GM12878 (cell line): ENCODE data around the gene MTNR1A. TPM values are rescaled to one million over a fixed set of nuclear protein-coding genes. Genes with fewer than 3 reads are reported as not detected.

Source experiments
- ATAC-seq: fragments of 200-7000 bp; cut with Tn5 transposase; 3 replicates; pipeline ENCODE4 v1.9.1; 2020; ENCODE audit warnings: mild to moderate bottlenecking, moderate library complexity
- BruUV-seq: library from RNA; stranded (reverse); fragments of 400-500 nt; replicated peaks from 2 replicates; lab custom pipeline; 2021; lab: Mats Ljungman, UMichigan
- CTCF ChIA-PET: fragments of 300-600 bp; sonication (Branson Sonifier 250); formaldehyde crosslinking; extraction: SDS; loops from one replicate; lab custom pipeline; 2021; ENCODE audit warnings: inconsistent platforms; lab: Yijun Ruan, JAX
- POLR2A ChIA-PET: fragments of 350-600 bp; formaldehyde crosslinking; extraction: SDS; loops from one replicate; lab custom pipeline; 2021; ENCODE audit warnings: inconsistent platforms; lab: Charles Lee
- RAD21 ChIA-PET: fragments of 300-600 bp; sonication (Branson Sonifier 250); formaldehyde crosslinking; loops from one replicate; lab custom pipeline; 2023; ENCODE audit warnings: antibody characterized with exemption; ENCODE audit not compliant: unreplicated experiment; lab: Charles Lee
- SMC1A ChIA-PET: fragments of 300-600 bp; sonication (Branson Sonifier 250); formaldehyde crosslinking; loops from one replicate; lab custom pipeline; 2023; ENCODE audit not compliant: unreplicated experiment, uncharacterized antibody; lab: Charles Lee
- DNase-seq: peaks from one replicate; pipeline ENCODE4 v3.0.0-alpha.2; 2011; ENCODE audit warnings: low read depth, low spot score
- FAIRE-seq: peaks from 3 replicates; lab custom pipeline; 2011; peaks lifted over from hg19 to GRCh38; lab: Jason Lieb, UNC
- H2AFZ ChIP-seq: 2 replicates; pipeline ENCODE4 v1.6.0; 2011; ENCODE audit warnings: low read depth, low read length, control low read depth; ENCODE audit not compliant: control insufficient read depth
- H3K27ac ChIP-seq: 2 replicates; pipeline ENCODE4 v1.5.1; 2011; ENCODE audit warnings: control low read depth; ENCODE audit not compliant: control insufficient read depth, insufficient read depth
- H3K27me3 ChIP-seq, 2 experiments: replicated peaks in 1 of 2; 2 replicates each; pipeline versions ENCODE4 v1.6.0 to v1.6.1; 2011; ENCODE audit warnings: low read length in 1 of 2; ENCODE audit not compliant: control insufficient read depth in 2 of 2, insufficient read depth in 2 of 2
- H3K36me3 ChIP-seq, 2 experiments: 2 replicates each; pipeline ENCODE4 v1.5.1; 2011; ENCODE audit warnings: low read length in 1 of 2; ENCODE audit not compliant: control insufficient read depth in 2 of 2, insufficient read depth in 2 of 2
- H3K4me1 ChIP-seq: 2 replicates; pipeline ENCODE4 v1.6.1; 2011; ENCODE audit warnings: mild to moderate bottlenecking, low read length, moderate library complexity, mixed read lengths; ENCODE audit not compliant: control insufficient read depth, insufficient read depth
- H3K4me2 ChIP-seq: 2 replicates; pipeline ENCODE4 v1.6.0; 2011; ENCODE audit warnings: control low read depth; ENCODE audit not compliant: control insufficient read depth, insufficient read depth
- H3K4me3 ChIP-seq: fragments of 200-600 bp; sonication (generic); 2 replicates; pipeline ENCODE4 v1.5.1; 2016
- H3K79me2 ChIP-seq: 2 replicates; pipeline ENCODE4 v1.6.0; 2011; ENCODE audit warnings: low read length; ENCODE audit not compliant: control insufficient read depth, insufficient read depth
- H3K9ac ChIP-seq: 2 replicates; pipeline ENCODE4 v1.8.0; 2011; ENCODE audit warnings: low read length, control low read depth, mixed read lengths; ENCODE audit not compliant: control insufficient read depth, insufficient read depth
- H3K9me3 ChIP-seq: replicated peaks from 3 replicates; pipeline ENCODE4 v1.5.1; 2011; ENCODE audit warnings: mild to moderate bottlenecking, low read length; ENCODE audit not compliant: control insufficient read depth, insufficient read depth
- H4K20me1 ChIP-seq: 2 replicates; pipeline ENCODE4 v1.6.0; 2011; ENCODE audit not compliant: control insufficient read depth, insufficient read depth
- ASH2L ChIP-seq: fragments of 300-600, 200-600 bp; sonication (generic); IDR thresholded peaks from 2 replicates; pipeline ENCODE4 v1.6.1; 2017; ENCODE audit warnings: low read depth, mild to moderate bottlenecking, borderline replicate concordance
- BACH1 ChIP-seq: fragments of 450-650 bp; IDR thresholded peaks from 2 replicates; pipeline ENCODE4 v1.6.1; 2017; ENCODE audit warnings: mild to moderate bottlenecking, borderline replicate concordance
- BMI1 ChIP-seq: fragments of 450-650 bp; IDR thresholded peaks from 2 replicates; pipeline ENCODE4 v1.6.1; 2016; ENCODE audit warnings: mild to moderate bottlenecking, moderate library complexity, borderline replicate concordance
- CBX3 ChIP-seq: fragments of 200-600 bp; sonication (generic); IDR thresholded peaks from 2 replicates; pipeline ENCODE4 v1.6.1; 2016; ENCODE audit warnings: low read depth, borderline replicate concordance
- CHD4 ChIP-seq: fragments of 200-600 bp; sonication (generic); IDR thresholded peaks from 2 replicates; pipeline ENCODE4 v1.6.1; 2016; ENCODE audit warnings: mild to moderate bottlenecking
- EGR1 ChIP-seq, 2 experiments: IDR thresholded peaks; 1 replicate in 1 of 2; 2 replicates in 1 of 2; pipeline ENCODE4 v1.6.1; 2011 to 2012; ENCODE audit warnings: low read depth in 2 of 2, low read length in 2 of 2, borderline replicate concordance in 1 of 2, mild to moderate bottlenecking in 1 of 2, moderate library complexity in 1 of 2
- ETV6 ChIP-seq, 2 experiments: fragments of 450-650 bp in 1 of 2; IDR thresholded peaks in 1 of 2; conservative IDR thresholded peaks in 1 of 2; 2 replicates each; pipeline ENCODE4 v1.6.1; 2014; ENCODE audit warnings: antibody characterized with exemption in 1 of 2, borderline replicate concordance in 1 of 2, low read depth in 1 of 2, mild to moderate bottlenecking in 1 of 2, moderate library complexity in 1 of 2
- NFYB ChIP-seq: IDR thresholded peaks from 2 replicates; pipeline ENCODE4 v1.6.1; 2011; ENCODE audit warnings: low read depth, mild to moderate bottlenecking, low read length, improper control_type of control experiment, moderate library complexity; ENCODE audit not compliant: insufficient read depth
- PAX5 ChIP-seq: IDR thresholded peaks from 2 replicates; pipeline ENCODE4 v1.6.1; 2011; ENCODE audit warnings: low read depth, low read length, borderline replicate concordance
- SIX5 ChIP-seq: IDR thresholded peaks from 2 replicates; pipeline ENCODE4 v1.6.1; 2011; ENCODE audit warnings: mild to moderate bottlenecking, low read depth, low read length, moderate library complexity; ENCODE audit not compliant: severe bottlenecking
- SMAD5 ChIP-seq: IDR thresholded peaks from 2 replicates; pipeline ENCODE4 v1.6.1; 2016; ENCODE audit warnings: antibody characterized with exemption, low read depth
- SP1 ChIP-seq: IDR thresholded peaks from one replicate; pipeline ENCODE4 v1.6.1; 2011; ENCODE audit warnings: low read depth, low read length
- STAT3 ChIP-seq: IDR thresholded peaks from 2 replicates; pipeline ENCODE4 v1.6.1; 2011; ENCODE audit warnings: low read depth, low read length, improper control_type of control experiment
- SUZ12 ChIP-seq: fragments of 200-600 bp; sonication (generic); IDR thresholded peaks from one replicate; pipeline ENCODE4 v1.6.1; 2018; ENCODE audit warnings: antibody characterized with exemption, mild to moderate bottlenecking; ENCODE audit not compliant: unreplicated experiment
- WGBS: methylation state at CpG from one replicate; pipeline ENCODE4 v1.1.6; 2016; ENCODE audit warnings: low lambda C conversion rate; ENCODE audit not compliant: insufficient replicate concordance, insufficient coverage; ENCODE audit errors: missing lambda C conversion rate; 5-methylcytosine and 5-hydroxymethylcytosine counted together
- in situ Hi-C: fragments of 300-500 bp; cut with MboI; formaldehyde crosslinking; loops from 9 replicates; pipeline ENCODE4 v1.14.3; 2018; ENCODE audit warnings: mixed read lengths
- intact Hi-C: fragments of 100-400 bp; cut with micrococcal nuclease; formaldehyde crosslinking; loops from one replicate; pipeline ENCODE4 v1.14.2; 2022; ENCODE audit not compliant: unreplicated experiment
- polyA plus RNA-seq, 11 experiments: library from polyadenylated mRNA; depleted of rRNA in 4 of 11; unstranded in 6 of 11; stranded (reverse) in 5 of 11; fragments of >200 nt; fragmentation: Nextera tagmentation in 4 of 11; fragmentation: Illumina TruSeq in 1 of 11; extraction: Ambion mirVana in 4 of 11; extraction: Trizol in 1 of 11; gene quantifications; 1 replicate in 1 of 11; 2 replicates in 10 of 11; pipeline versions ENCODE4 v1.2.1 to v1.2.3, GENCODE V29; 2011 to 2016; ENCODE audit warnings: inconsistent platforms in 2 of 11, missing spikeins in 2 of 11, low read depth in 1 of 11
- total RNA-seq, 4 experiments: library from RNA; depleted of rRNA in 3 of 4; stranded (reverse); fragments of >200 nt in 3 of 4; fragmentation: Illumina TruSeq in 1 of 4; extraction: Trizol in 1 of 4; gene quantifications; 2 replicates each; pipeline versions ENCODE4 v1.2.1 to v1.2.3, GENCODE V29; 2013 to 2021
- TF ChIP-seq, protein P1 (sequence below): fragments of 450-650 bp; formaldehyde crosslinking; IDR thresholded peaks from 2 replicates; pipeline ENCODE4 v1.4.0; 2022; ENCODE audit warnings: mild to moderate bottlenecking, moderate library complexity

MTNR1A gene
- total and polyA plus RNA-seq, 10 of the 15 experiments (the other 5 are each of a cell fraction or from before 2014, with no cell fraction given), result 0.14 TPM; not detected in 9

DNA sequence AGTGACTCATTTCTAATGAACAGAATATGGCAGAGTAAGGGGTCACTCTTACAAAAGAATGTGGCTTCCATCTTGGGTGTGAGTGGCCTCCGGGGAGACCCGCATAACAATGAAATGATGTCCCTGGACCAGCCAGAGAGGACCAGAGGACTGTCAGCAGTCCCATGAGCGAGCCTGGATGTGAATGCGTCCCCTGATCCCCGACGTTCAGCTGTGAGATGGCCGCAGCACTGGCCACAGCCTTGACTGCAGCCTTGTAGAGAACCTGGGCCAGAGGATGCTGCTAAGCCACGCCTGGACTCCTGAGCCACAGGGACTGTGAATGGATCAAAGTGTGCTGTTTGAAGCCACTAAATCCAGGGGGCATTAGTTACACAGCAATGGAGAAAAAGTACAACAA is 53.8 kb downstream of the MTNR1A start:
- intact Hi-C loops (loop anchor here (10.0 kb wide), 1 partner anchor 63 kb away; no protein-coding TSS in a partner anchor), in situ Hi-C loops (no loop called here)
- CTCF ChIA-PET, result no interaction called here
- Histone ChIP-seq H3K79me2 (no peaks in the 10 kb centered on the region), H2AFZ (no peak overlapping the region), H4K20me1 (no peaks in the 10 kb centered on the region), H3K4me2 (no peak overlapping the region), H3K27me3 (no peaks in the 10 kb centered on the region), H3K27ac (no peak overlapping the region), H3K4me1 (no peaks in the 10 kb centered on the region), H3K36me3 (no peaks in the 10 kb centered on the region)
- no peak for ATAC-seq
- FAIRE-seq, result no peak
- POLR2A ChIA-PET, result no interaction called here
- BruUV-seq, result no TSS peak
- RAD21 ChIA-PET, result no interaction called here
- SMC1A ChIA-PET, result interaction anchor here (0.7 kb wide), 1 partner anchor 648 kb away, joined by 3 read pairs; no protein-coding TSS in a partner anchor
- WGBS, result 35% methylated on average over 8 of the region's 8 CpGs
- DNase-seq, result no peak
- TF ChIP-seq PAX5 (no peak), ASH2L (no peak), STAT3 (no peak), SP1 (no peak), NFYB (no peak), BMI1 (no peak), CHD4 (no peak), BACH1 (no peak), CBX3 (no peak), ETV6 (conservative IDR thresholded peaks at IDR 0.05 in 1 of 2, IDR thresholded peaks at IDR 0.05 in 1 of 2; ENCODE audit: borderline replicate concordance in 1 of 2, low read depth in 1 of 2) (no peak), SUZ12 (no peak), SIX5 (no peak), SMAD5 (no peak), EGR1 (IDR thresholded peaks at IDR 0.05; ENCODE audit: borderline replicate concordance in 1 of 2, low read depth in 2 of 2, low read length in 2 of 2) (no peak)
- TF ChIP-seq, protein P1, sequence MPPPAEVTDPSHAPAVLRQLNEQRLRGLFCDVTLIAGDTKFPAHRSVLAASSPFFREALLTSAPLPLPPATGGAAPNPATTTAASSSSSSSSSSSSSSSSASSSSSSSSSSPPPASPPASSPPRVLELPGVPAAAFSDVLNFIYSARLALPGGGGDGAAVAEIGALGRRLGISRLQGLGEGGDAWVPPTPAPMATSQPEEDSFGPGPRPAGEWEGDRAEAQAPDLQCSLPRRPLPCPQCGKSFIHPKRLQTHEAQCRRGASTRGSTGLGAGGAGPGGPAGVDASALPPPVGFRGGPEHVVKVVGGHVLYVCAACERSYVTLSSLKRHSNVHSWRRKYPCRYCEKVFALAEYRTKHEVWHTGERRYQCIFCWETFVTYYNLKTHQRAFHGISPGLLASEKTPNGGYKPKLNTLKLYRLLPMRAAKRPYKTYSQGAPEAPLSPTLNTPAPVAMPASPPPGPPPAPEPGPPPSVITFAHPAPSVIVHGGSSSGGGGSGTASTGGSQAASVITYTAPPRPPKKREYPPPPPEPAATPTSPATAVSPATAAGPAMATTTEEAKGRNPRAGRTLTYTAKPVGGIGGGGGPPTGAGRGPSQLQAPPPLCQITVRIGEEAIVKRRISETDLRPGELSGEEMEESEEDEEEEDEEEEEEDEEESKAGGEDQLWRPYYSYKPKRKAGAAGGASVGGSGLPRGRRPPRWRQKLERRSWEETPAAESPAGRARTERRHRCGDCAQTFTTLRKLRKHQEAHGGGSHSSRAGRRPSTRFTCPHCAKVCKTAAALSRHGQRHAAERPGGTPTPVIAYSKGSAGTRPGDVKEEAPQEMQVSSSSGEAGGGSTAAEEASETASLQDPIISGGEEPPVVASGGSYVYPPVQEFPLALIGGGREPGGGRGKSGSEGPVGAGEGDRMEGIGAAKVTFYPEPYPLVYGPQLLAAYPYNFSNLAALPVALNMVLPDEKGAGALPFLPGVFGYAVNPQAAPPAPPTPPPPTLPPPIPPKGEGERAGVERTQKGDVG (CRISPR knock-in tag), result no peak
- TF ChIP-seq, all 136 proteins: peak for 0
- Histone ChIP-seq H3K9me3 (no peaks in the 10 kb centered on the region; the same call in 2 of the 3 replicates), H3K9ac (no peak overlapping the region), H3K4me3 (no peak overlapping the region)
